ENCODE data around the gene CYB5R4.
"Not testable (repeated sequence)": the region's sequence is repeated elsewhere in the genome, so short reads cannot be mapped to it uniquely, and the experiment has no call there.

The CYB5R4 gene

GRCh38 chr6:83867527-83868161 is 8.2 kb downstream of the CYB5R4 start:
- DNase-seq, result peak in 1 of 2 donors; percentile 73

- DNase-seq, result no peak
Observed at GRCh38 chr6:83868639-83869038, 9.2 kb downstream of the CYB5R4 start.

GRCh38 chr6:83870649-83871048 is 11.2 kb downstream of the CYB5R4 start:
- no peak for DNase-seq

GRCh38 chr6:83872386-83873118 is 13.1 kb downstream of the CYB5R4 start:
- no peak for DNase-seq

GRCh38 chr6:83873869-83874268 is 14.4 kb downstream of the CYB5R4 start:
- DNase-seq, result no peak

- no peak for DNase-seq
Observed at GRCh38 chr6:83875843-83876242, 16.4 kb downstream of the CYB5R4 start.

GRCh38 chr6:83878902-83879644 is 19.6 kb downstream of the CYB5R4 start:
- no peak for DNase-seq

- no peak for DNase-seq
Observed at GRCh38 chr6:83879746-83880145, 20.3 kb downstream of the CYB5R4 start.

- no peak for DNase-seq
Observed at GRCh38 chr6:83883240-83883639, 23.8 kb downstream of the CYB5R4 start.

- peak in 1 of 2 donors; percentile 58 for DNase-seq
Observed at GRCh38 chr6:83884523-83884922, 25.0 kb downstream of the CYB5R4 start.

- DNase-seq, result no peak
Observed at GRCh38 chr6:83885984-83886383, 26.5 kb downstream of the CYB5R4 start.

- no peak for DNase-seq
Observed at GRCh38 chr6:83889621-83890020, 30.1 kb downstream of the CYB5R4 start.

- DNase-seq, result no peak
Observed at GRCh38 chr6:83890520-83890919, 31.0 kb downstream of the CYB5R4 start.

GRCh38 chr6:83891586-83891985 is 32.1 kb downstream of the CYB5R4 start:
- no peak for DNase-seq

GRCh38 chr6:83893024-83893423 is 33.5 kb downstream of the CYB5R4 start:
- no peak for DNase-seq

- DNase-seq, result not testable (repeated sequence)
Observed at GRCh38 chr6:83897094-83897493, 37.6 kb downstream of the CYB5R4 start.

GRCh38 chr6:83901624-83902023 is 42.1 kb downstream of the CYB5R4 start:
- DNase-seq, result no peak

- no peak for DNase-seq
Observed at GRCh38 chr6:83904395-83904794, 44.9 kb downstream of the CYB5R4 start.

- DNase-seq, result no peak
Observed at GRCh38 chr6:83905648-83906047, 46.2 kb downstream of the CYB5R4 start.

- DNase-seq, result not testable (repeated sequence)
Observed at GRCh38 chr6:83907623-83908390, 48.3 kb downstream of the CYB5R4 start.

GRCh38 chr6:83908813-83909212 is 49.3 kb downstream of the CYB5R4 start:
- DNase-seq, result no peak

- no peak for DNase-seq
Observed at GRCh38 chr6:83911278-83911677, 51.8 kb downstream of the CYB5R4 start.

GRCh38 chr6:83914953-83915352 is 55.5 kb downstream of the CYB5R4 start:
- no peak for DNase-seq
